Melanocyte of skin (primary cell): Measurements from ENCODE around the gene TAF11L10. TPM values are rescaled to one million over a fixed set of nuclear protein-coding genes. Genes with fewer than 3 reads are reported as not detected.

ENCODE experiments used
- small RNA-seq, 2 donors: library from RNA; depleted of rRNA; stranded (forward); fragments of <200 nt; gene quantifications; one replicate each; pipeline ENCODE3, GENCODE V24; 2012
- total RNA-seq, 2 donors: library from RNA; depleted of rRNA; stranded (reverse); fragments of >200 nt; gene quantifications; 2 replicates each; pipeline ENCODE4 v1.2.3, GENCODE V29; 2012

TAF11L10 gene
- total RNA-seq: not detected

GRCh38 chr5:17597728-17598127, at the start of gene TAF11L10:
TAF11L10 (minus strand) TSS chr5:17597828.

GRCh38 chr5:17634160-17634559, 36.5 kb upstream of the TAF11L10 start, which contains the start of gene TAF11L14:
TAF11L14 (plus strand) TSS chr5:17634460.

DNA sequence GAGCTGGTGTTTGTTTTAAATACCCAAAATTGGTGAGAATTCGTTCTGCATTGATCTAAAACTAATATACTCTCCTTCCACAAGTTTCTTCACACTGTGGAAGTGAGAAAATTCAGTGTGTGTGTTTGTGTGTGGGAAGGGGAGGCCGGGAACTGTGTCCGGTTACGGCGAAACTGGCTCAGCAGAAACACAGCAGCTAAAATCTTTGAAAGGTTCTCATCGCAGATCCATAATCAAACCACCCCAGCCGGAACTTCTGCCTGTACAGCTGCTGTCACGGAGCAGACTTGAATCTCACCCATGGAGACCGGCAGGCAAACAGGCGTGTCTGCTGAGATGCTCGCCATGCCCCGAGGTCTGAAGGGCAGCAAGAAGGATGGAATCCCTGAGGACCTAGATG, 34.2 kb upstream of the TAF11L10 start, which contains the start of gene TAF11L13:
Gene TAF11L13 (plus strand): TSS at position 301 of the 400 bp plus-strand sequence.

GRCh38 chr5:17610092-17610491, 12.5 kb upstream of the TAF11L10 start, which contains the start of gene TAF11L12:
TAF11L12 (plus strand) TSS chr5:17610392.

DNA sequence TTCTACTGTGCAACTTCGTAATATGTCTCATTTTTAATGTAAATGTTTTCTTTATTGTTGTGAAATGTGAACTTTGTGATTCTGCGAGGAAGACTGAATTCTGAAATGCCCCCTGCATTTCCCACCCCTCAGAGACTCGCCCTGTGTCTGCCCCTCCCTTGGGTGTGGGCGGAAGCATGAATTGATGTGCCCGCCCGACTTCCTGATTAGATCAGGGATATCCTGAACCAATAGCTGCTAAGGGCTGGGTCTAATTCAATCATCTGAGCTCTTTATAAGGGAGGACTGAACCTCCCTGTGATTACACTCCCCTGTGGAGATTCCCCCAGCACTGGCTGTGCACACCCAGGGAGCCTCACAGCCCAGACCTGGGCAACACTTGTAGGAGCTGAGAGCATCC, 6.3 kb upstream of the TAF11L10 start, which contains the start of gene TAF11L11:
Gene TAF11L11 (plus strand): TSS at position 304 of the 400 bp plus-strand sequence.

DNA sequence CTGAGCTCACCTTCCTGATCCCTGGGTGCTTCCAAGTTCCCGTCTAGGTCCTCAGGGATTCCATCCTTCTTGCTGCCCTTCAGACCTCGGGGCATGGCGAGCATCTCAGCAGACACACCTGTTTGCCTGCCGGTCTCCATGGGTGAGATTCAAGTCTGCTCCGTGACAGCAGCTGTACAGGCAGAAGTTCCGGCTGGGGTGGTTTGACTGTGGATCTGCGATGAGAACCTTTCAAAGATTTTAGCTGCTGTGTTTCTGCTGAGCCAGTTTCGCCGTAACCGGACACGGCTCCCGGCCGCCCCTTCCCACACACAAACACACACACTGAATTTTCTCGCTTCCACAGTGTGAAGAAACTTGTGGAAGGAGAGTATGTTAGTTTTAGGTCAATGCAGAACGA, 3.4 kb downstream of the TAF11L10 start, which contains the start of gene TAF11L9:
Gene TAF11L9 (minus strand): TSS at position 140 of the 400 bp plus-strand sequence.

GRCh38 chr5:17590860-17591259, 6.8 kb downstream of the TAF11L10 start, which contains the start of gene TAF11L8:
TAF11L8 (minus strand) TSS chr5:17590960.

GRCh38 chr5:17585658-17586057, 12.0 kb downstream of the TAF11L10 start, which contains the start of gene TAF11L7:
TAF11L7 (minus strand) TSS chr5:17585758.

Small RNA genes lying within 50 kb of the gene (small RNA-seq; reads per million reads assigned to genes)
- gene AC233724.1 (0 reads per million in 2 donors), gene AC233724.3 (0 reads per million in 2 donors), gene AC233724.4 (0 reads per million in 2 donors), gene AC233724.6 (0 reads per million in 2 donors), gene AC233724.7 (0 reads per million in 2 donors)

Other genes starting within 250 kb of the TAF11L10 start
- not detected for gene TAF11L2, start 99.6 kb downstream of the TAF11L10 start, total RNA-seq
- not detected for gene TAF11L3, start 79.5 kb downstream of the TAF11L10 start, total RNA-seq
- not detected for gene TAF11L4, start 76.0 kb downstream of the TAF11L10 start, total RNA-seq
- not detected for gene TAF11L5, start 72.6 kb downstream of the TAF11L10 start, total RNA-seq
- gene TAF11L6, start 69.2 kb downstream of the TAF11L10 start, total RNA-seq: not detected
- not detected for gene TAF11L7, start 12.1 kb downstream of the TAF11L10 start, total RNA-seq
- gene TAF11L8, start 6.9 kb downstream of the TAF11L10 start, total RNA-seq: not detected
- not detected for gene TAF11L9, start 3.4 kb downstream of the TAF11L10 start, total RNA-seq
- gene TAF11L11, start 6.4 kb upstream of the TAF11L10 start, total RNA-seq: not detected
- gene TAF11L12, start 12.6 kb upstream of the TAF11L10 start, total RNA-seq: not detected
- gene TAF11L13, start 34.3 kb upstream of the TAF11L10 start, total RNA-seq: not detected
- gene TAF11L14, start 36.6 kb upstream of the TAF11L10 start, total RNA-seq: not detected